ENCODE measurements around the gene OCSTAMP.

The OCSTAMP gene

DNA sequence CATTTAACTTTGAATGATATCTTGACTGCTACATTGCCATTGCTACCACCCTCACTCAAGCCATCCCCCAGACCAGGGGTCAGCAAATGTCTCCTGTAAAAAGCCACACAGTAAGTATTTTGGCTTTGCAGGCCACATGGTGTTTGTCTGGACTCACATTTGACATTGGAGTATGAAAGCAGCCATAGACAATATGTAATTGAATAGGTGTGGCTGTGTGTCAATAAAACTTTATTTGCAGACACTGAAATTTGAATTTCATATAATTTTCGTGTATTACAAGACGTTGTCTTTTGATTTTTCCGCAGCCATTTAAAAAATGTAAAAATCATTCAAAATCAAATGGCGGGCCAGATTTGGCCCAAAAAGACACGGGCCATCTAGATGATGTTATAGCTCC, 36.3 kb upstream of the OCSTAMP start:
- no peak overlapping the region for H3K27ac ChIP-seq
- H3K36me3 ChIP-seq (ENCODE audit: control insufficient read depth, insufficient read depth, low read length) = no peaks in the 10 kb centered on the region
- H3K4me3 ChIP-seq (ENCODE audit: low read depth, low read length) = no peak overlapping the region
- H3K4me1 ChIP-seq = no peaks in the 10 kb centered on the region
- no peaks in the 10 kb centered on the region for H3K79me2 ChIP-seq
- H3K27me3 ChIP-seq (ENCODE audit: control insufficient read depth, insufficient read depth, low read length) = no peaks in the 10 kb centered on the region
- H3K9me3 ChIP-seq (ENCODE audit: control insufficient read depth, low read length) = no peaks in the 10 kb centered on the region
- no peak overlapping the region for H2AFZ ChIP-seq
- H3K9ac ChIP-seq = no peak overlapping the region
- no peak overlapping the region for H3K4me2 ChIP-seq (ENCODE audit: low read length)
- TF ChIP-seq, protein P1, sequence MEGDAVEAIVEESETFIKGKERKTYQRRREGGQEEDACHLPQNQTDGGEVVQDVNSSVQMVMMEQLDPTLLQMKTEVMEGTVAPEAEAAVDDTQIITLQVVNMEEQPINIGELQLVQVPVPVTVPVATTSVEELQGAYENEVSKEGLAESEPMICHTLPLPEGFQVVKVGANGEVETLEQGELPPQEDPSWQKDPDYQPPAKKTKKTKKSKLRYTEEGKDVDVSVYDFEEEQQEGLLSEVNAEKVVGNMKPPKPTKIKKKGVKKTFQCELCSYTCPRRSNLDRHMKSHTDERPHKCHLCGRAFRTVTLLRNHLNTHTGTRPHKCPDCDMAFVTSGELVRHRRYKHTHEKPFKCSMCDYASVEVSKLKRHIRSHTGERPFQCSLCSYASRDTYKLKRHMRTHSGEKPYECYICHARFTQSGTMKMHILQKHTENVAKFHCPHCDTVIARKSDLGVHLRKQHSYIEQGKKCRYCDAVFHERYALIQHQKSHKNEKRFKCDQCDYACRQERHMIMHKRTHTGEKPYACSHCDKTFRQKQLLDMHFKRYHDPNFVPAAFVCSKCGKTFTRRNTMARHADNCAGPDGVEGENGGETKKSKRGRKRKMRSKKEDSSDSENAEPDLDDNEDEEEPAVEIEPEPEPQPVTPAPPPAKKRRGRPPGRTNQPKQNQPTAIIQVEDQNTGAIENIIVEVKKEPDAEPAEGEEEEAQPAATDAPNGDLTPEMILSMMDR (IDR thresholded peaks at IDR 0.05) = no peak

GRCh38 chr20:46584508-46584907, 34.1 kb upstream of the OCSTAMP start:
- TF ChIP-seq, protein P1 (IDR thresholded peaks at IDR 0.05) = no peak
- Histone ChIP-seq H3K27me3 (ENCODE audit: control insufficient read depth, insufficient read depth, low read length) (no peaks in the 10 kb centered on the region), H3K36me3 (ENCODE audit: control insufficient read depth, insufficient read depth, low read length) (no peaks in the 10 kb centered on the region), H3K4me3 (ENCODE audit: low read depth, low read length) (no peak overlapping the region), H3K9ac (no peak overlapping the region), H2AFZ (no peak overlapping the region), H3K27ac (no peak overlapping the region), H3K4me2 (ENCODE audit: low read length) (no peak overlapping the region), H3K79me2 (no peaks in the 10 kb centered on the region), H3K4me1 (no peaks in the 10 kb centered on the region), H3K9me3 (ENCODE audit: control insufficient read depth, low read length) (no peaks in the 10 kb centered on the region)

DNA sequence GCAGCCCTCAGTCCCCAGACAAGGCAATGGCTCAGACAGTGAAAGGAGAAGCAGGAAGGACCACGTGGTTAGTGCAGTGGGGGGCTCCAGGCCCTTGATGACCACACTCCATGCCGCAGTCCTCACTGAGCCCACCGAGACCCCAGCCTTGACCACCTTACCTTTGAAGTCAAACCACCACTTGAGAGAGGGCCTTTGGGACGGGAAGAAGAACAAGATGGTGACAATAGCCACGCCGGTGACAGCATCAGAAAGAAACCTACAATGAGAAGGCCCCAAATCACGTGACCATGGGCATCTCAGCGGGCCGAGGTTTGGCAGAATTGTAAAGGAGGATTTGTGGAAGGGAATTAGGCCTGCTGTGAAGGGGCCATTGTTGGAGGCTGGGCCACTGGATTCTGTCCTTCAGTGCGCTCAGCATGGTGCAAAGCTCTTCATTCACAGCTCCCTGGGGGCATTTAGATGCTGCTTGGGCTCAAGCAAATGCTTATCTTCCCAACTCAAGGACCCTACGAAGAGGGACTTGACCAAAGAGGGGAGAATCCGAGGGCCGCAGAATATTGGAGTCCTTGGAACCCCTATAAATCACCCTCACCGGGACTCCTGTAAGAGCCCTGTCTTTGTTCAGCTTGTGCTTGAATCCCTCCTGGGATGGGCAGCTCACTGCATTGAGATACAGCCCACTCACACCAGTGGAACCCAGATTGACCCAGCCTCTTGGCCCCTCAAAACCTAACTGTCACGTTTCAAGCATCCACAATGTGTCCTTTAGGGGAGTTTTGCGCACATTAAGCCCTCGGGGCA, 33.2 kb upstream of the OCSTAMP start:
- H3K79me2 ChIP-seq = no peaks in the 10 kb centered on the region
- TF ChIP-seq, protein P1 (IDR thresholded peaks at IDR 0.05) = no peak
- H3K27me3 ChIP-seq (ENCODE audit: control insufficient read depth, insufficient read depth, low read length) = no peaks in the 10 kb centered on the region
- H2AFZ ChIP-seq = no peak overlapping the region
- no peaks in the 10 kb centered on the region for H3K4me1 ChIP-seq
- no peak overlapping the region for H3K27ac ChIP-seq
- no peak overlapping the region for H3K9ac ChIP-seq
- H3K4me2 ChIP-seq (ENCODE audit: low read length) = no peak overlapping the region
- no peaks in the 10 kb centered on the region for H3K36me3 ChIP-seq (ENCODE audit: control insufficient read depth, insufficient read depth, low read length)
- H3K9me3 ChIP-seq (ENCODE audit: control insufficient read depth, low read length) = no peaks in the 10 kb centered on the region
- no peak overlapping the region for H3K4me3 ChIP-seq (ENCODE audit: low read depth, low read length)

GRCh38 chr20:46582648-46583047, 32.2 kb upstream of the OCSTAMP start:
- Histone ChIP-seq H3K4me2 (ENCODE audit: low read length) (no peak overlapping the region), H3K27me3 (ENCODE audit: control insufficient read depth, insufficient read depth, low read length) (no peaks in the 10 kb centered on the region), H2AFZ (no peak overlapping the region), H3K9ac (no peak overlapping the region), H3K4me1 (no peaks in the 10 kb centered on the region), H3K36me3 (ENCODE audit: control insufficient read depth, insufficient read depth, low read length) (no peaks in the 10 kb centered on the region), H3K9me3 (ENCODE audit: control insufficient read depth, low read length) (no peaks in the 10 kb centered on the region), H3K27ac (no peak overlapping the region), H3K79me2 (no peaks in the 10 kb centered on the region), H3K4me3 (ENCODE audit: low read depth, low read length) (no peak overlapping the region)
- TF ChIP-seq, protein P1 (IDR thresholded peaks at IDR 0.05) = no peak

GRCh38 chr20:46581391-46581790, 30.9 kb upstream of the OCSTAMP start:
- Histone ChIP-seq H3K4me3 (ENCODE audit: low read depth, low read length) (no peak overlapping the region), H3K79me2 (no peaks in the 10 kb centered on the region), H3K27me3 (ENCODE audit: control insufficient read depth, insufficient read depth, low read length) (no peaks in the 10 kb centered on the region), H3K9me3 (ENCODE audit: control insufficient read depth, low read length) (no peaks in the 10 kb centered on the region), H3K4me2 (ENCODE audit: low read length) (no peak overlapping the region), H3K9ac (no peak overlapping the region), H3K4me1 (no peaks in the 10 kb centered on the region), H3K27ac (no peak overlapping the region), H3K36me3 (ENCODE audit: control insufficient read depth, insufficient read depth, low read length) (no peaks in the 10 kb centered on the region), H2AFZ (no peak overlapping the region)
- TF ChIP-seq, protein P1 (IDR thresholded peaks at IDR 0.05) = no peak
